ENCODE measurements around the gene OPCML.

The OPCML gene

DNA sequence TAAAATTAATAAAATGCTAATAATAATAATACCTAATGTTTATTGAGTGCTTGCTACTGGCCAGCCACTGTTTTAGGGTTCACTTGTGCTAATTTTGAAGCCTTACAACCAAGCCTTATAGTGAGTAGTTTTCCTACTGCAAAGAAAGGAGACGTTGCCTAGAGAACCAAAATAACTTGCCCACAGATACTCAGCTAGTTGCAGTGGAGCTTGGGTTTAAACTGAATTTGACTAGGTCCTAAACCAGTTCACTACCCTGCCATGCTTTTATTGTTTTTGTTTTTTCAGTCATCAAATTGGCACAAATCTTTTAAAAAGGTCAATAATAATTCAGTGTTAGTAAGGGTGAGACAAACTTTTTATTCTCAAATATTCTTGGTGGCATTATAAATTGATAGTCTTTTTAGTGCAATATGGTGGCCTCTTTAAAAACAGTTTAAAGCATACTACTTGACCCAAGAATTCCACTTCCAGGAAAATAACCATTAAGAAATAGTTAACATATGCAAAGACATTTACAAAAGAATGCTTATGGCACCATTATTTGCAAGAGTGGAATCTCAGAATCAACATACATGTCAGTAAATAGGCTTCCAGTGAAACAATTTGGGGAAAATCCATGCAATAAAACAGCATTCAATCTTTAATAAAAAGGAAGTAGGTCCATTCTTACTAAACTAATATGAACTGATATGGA lies 90.2 kb downstream of the OPCML start:
- no peaks in the 10 kb centered on the region for H3K9me3 Mint-ChIP-seq
- H3K36me3 Mint-ChIP-seq (ENCODE audit: low read depth), result no peaks in the 10 kb centered on the region
- H3K4me1 Mint-ChIP-seq (ENCODE audit: low read depth), result no peaks in the 10 kb centered on the region
- no peak overlapping the region for H3K4me3 Mint-ChIP-seq
- H3K27ac Mint-ChIP-seq, result no peak overlapping the region
- H3K27me3 Mint-ChIP-seq (ENCODE audit: low read depth), result no peaks in the 10 kb centered on the region

GRCh38 chr11:133425992-133426391 lies 106.3 kb downstream of the OPCML start:
- Mint-ChIP-seq H3K4me1 (ENCODE audit: low read depth) (no peaks in the 10 kb centered on the region), H3K27me3 (ENCODE audit: low read depth) (no peaks in the 10 kb centered on the region), H3K27ac (no peak overlapping the region), H3K36me3 (ENCODE audit: low read depth) (no peaks in the 10 kb centered on the region), H3K9me3 (no peaks in the 10 kb centered on the region), H3K4me3 (no peak overlapping the region)

GRCh38 chr11:133425245-133425644 lies 107.1 kb downstream of the OPCML start:
- Mint-ChIP-seq H3K36me3 (ENCODE audit: low read depth) (no peaks in the 10 kb centered on the region), H3K27ac (no peak overlapping the region), H3K4me3 (no peak overlapping the region), H3K9me3 (no peaks in the 10 kb centered on the region), H3K4me1 (ENCODE audit: low read depth) (no peaks in the 10 kb centered on the region), H3K27me3 (ENCODE audit: low read depth) (no peaks in the 10 kb centered on the region)

GRCh38 chr11:133418218-133418617 lies 114.1 kb downstream of the OPCML start:
- Mint-ChIP-seq H3K27ac (no peak overlapping the region), H3K4me3 (no peak overlapping the region), H3K9me3 (no peaks in the 10 kb centered on the region), H3K27me3 (ENCODE audit: low read depth) (no peaks in the 10 kb centered on the region), H3K36me3 (ENCODE audit: low read depth) (no peaks in the 10 kb centered on the region), H3K4me1 (ENCODE audit: low read depth) (no peaks in the 10 kb centered on the region)

GRCh38 chr11:133414506-133414905 lies 117.8 kb downstream of the OPCML start:
- H3K9me3 Mint-ChIP-seq, result no peaks in the 10 kb centered on the region
- no peak overlapping the region for H3K27ac Mint-ChIP-seq
- no peaks in the 10 kb centered on the region for H3K27me3 Mint-ChIP-seq (ENCODE audit: low read depth)
- no peaks in the 10 kb centered on the region for H3K36me3 Mint-ChIP-seq (ENCODE audit: low read depth)
- no peak overlapping the region for H3K4me3 Mint-ChIP-seq
- H3K4me1 Mint-ChIP-seq (ENCODE audit: low read depth), result no peaks in the 10 kb centered on the region

DNA sequence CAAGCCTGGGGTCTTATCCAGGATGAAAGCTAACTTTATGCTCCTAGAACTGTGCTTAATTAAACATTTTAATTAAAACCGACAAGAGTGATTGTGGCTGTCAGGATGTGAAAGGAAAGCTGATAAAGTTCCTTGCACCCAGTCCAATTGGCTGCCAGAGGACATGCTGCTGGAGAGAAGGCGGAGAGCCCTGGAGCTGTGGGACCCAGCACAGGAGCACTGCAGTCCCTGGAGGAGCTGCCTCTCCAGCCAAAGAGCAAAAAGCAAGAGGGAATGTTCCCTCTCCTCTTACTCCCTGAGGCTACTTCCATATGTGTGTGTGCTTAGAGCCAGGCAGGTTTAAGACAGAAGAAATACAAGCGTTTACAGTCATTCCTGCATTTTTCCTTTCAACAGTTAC lies 118.6 kb downstream of the OPCML start:
- Mint-ChIP-seq H3K4me3 (no peak overlapping the region), H3K9me3 (no peaks in the 10 kb centered on the region), H3K36me3 (ENCODE audit: low read depth) (no peaks in the 10 kb centered on the region), H3K4me1 (ENCODE audit: low read depth) (no peaks in the 10 kb centered on the region), H3K27ac (no peak overlapping the region), H3K27me3 (ENCODE audit: low read depth) (no peaks in the 10 kb centered on the region)

DNA sequence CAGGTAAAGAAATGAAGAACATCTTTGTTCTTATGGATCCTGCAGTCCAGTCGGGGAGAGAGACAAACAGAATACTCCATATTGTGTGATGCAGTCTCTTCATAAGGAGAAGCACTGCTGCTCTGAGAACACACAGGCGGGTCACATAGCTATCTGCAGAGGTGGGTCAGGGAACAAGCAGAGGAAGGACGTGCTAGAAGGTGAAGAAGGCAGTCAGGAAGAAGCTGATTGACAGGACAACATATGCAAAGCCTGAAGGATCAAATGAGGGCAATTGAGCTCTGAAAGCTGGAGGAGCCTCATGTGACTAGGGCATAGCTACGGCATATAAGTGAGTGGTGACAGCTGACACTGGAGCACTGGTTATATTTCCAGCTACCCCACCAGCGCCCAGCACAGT lies 122.5 kb downstream of the OPCML start:
- no peaks in the 10 kb centered on the region for H3K9me3 Mint-ChIP-seq
- no peak overlapping the region for H3K4me3 Mint-ChIP-seq
- no peaks in the 10 kb centered on the region for H3K36me3 Mint-ChIP-seq (ENCODE audit: low read depth)
- no peaks in the 10 kb centered on the region for H3K27me3 Mint-ChIP-seq (ENCODE audit: low read depth)
- H3K27ac Mint-ChIP-seq, result no peak overlapping the region
- H3K4me1 Mint-ChIP-seq (ENCODE audit: low read depth), result no peaks in the 10 kb centered on the region

DNA sequence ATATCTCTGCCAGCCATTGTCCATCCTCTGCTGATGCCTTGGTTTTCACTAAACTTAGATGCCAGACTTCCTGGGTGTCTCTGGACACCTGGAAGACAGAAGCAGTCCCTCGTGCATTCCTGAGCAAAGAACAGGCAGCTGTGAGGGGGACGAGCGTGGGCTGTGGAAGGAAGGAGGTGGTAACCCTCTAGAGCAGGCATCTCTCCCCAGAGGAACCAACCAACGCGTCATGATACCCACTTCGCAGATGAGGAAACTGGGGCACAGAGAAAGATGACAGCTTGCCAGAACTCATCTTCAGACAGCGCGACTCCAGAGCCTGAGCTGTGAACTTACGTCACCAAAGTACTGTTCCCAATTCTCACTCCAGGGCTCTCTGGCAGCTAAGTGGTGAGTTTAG lies 123.4 kb downstream of the OPCML start:
- Mint-ChIP-seq H3K9me3 (no peaks in the 10 kb centered on the region), H3K36me3 (ENCODE audit: low read depth) (no peaks in the 10 kb centered on the region), H3K4me1 (ENCODE audit: low read depth) (no peaks in the 10 kb centered on the region), H3K27me3 (ENCODE audit: low read depth) (no peaks in the 10 kb centered on the region), H3K27ac (no peak overlapping the region), H3K4me3 (no peak overlapping the region)

- Mint-ChIP-seq H3K4me1 (ENCODE audit: low read depth) (no peaks in the 10 kb centered on the region), H3K9me3 (no peaks in the 10 kb centered on the region), H3K27ac (no peak overlapping the region), H3K4me3 (no peak overlapping the region), H3K36me3 (ENCODE audit: low read depth) (no peaks in the 10 kb centered on the region), H3K27me3 (ENCODE audit: low read depth) (no peaks in the 10 kb centered on the region)
Observed at GRCh38 chr11:133408402-133408801, 123.9 kb downstream of the OPCML start.

GRCh38 chr11:133406489-133406888 lies 125.8 kb downstream of the OPCML start:
- no peaks in the 10 kb centered on the region for H3K27me3 Mint-ChIP-seq (ENCODE audit: low read depth)
- H3K27ac Mint-ChIP-seq, result no peak overlapping the region
- H3K9me3 Mint-ChIP-seq, result no peaks in the 10 kb centered on the region
- no peaks in the 10 kb centered on the region for H3K36me3 Mint-ChIP-seq (ENCODE audit: low read depth)
- no peaks in the 10 kb centered on the region for H3K4me1 Mint-ChIP-seq (ENCODE audit: low read depth)
- H3K4me3 Mint-ChIP-seq, result no peak overlapping the region

- Mint-ChIP-seq H3K27me3 (ENCODE audit: low read depth) (no peaks in the 10 kb centered on the region), H3K36me3 (ENCODE audit: low read depth) (no peaks in the 10 kb centered on the region), H3K9me3 (no peaks in the 10 kb centered on the region), H3K4me1 (ENCODE audit: low read depth) (no peaks in the 10 kb centered on the region), H3K27ac (no peak overlapping the region), H3K4me3 (no peak overlapping the region)
Observed at GRCh38 chr11:133403900-133404299, 128.4 kb downstream of the OPCML start.

- no peaks in the 10 kb centered on the region for H3K27me3 Mint-ChIP-seq (ENCODE audit: low read depth)
- H3K36me3 Mint-ChIP-seq (ENCODE audit: low read depth), result no peaks in the 10 kb centered on the region
- H3K27ac Mint-ChIP-seq, result no peak overlapping the region
- H3K4me1 Mint-ChIP-seq (ENCODE audit: low read depth), result no peaks in the 10 kb centered on the region
- H3K9me3 Mint-ChIP-seq, result no peaks in the 10 kb centered on the region
- H3K4me3 Mint-ChIP-seq, result no peak overlapping the region
Observed at GRCh38 chr11:133402551-133402950, 129.8 kb downstream of the OPCML start.

DNA sequence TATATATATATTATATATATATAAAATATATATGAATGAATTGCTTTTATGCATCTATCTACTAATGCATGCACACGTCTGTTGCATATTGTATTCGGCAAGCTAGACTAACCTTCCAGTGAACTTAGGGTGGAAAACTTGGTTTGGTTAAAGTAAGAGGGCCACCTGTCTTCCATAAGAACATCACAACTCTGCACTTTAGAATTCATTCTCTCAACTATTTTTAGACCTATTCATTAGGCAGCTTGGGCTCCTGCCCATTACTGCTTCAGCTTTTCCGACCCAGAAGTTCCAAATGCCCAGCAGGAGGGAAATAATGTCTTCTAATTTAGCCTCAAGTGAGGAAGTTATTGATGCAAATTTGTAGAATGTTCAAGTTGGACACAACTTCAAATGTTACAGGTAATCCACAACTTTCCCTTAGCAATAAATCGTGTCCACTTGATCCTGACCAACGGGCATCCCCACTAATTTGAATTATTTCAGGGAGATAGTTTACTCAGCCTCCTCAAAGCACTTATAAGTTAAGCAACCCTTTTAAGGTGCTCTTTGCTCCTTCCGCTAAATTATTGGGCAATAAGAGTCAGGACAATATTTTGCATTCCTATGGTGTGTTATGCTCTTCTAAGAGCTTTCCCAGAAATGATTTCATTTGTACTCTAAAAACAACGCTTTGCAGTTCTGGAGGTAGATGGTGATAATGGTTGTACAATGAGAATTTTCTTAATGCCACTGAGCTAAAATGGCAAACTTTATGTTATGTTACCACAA lies 132.3 kb downstream of the OPCML start:
- H3K9me3 Mint-ChIP-seq, result no peaks in the 10 kb centered on the region
- H3K27me3 Mint-ChIP-seq (ENCODE audit: low read depth), result no peaks in the 10 kb centered on the region
- no peak overlapping the region for H3K4me3 Mint-ChIP-seq
- H3K4me1 Mint-ChIP-seq (ENCODE audit: low read depth), result no peaks in the 10 kb centered on the region
- no peak overlapping the region for H3K27ac Mint-ChIP-seq
- H3K36me3 Mint-ChIP-seq (ENCODE audit: low read depth), result no peaks in the 10 kb centered on the region

GRCh38 chr11:133399294-133399693 lies 133.0 kb downstream of the OPCML start:
- H3K36me3 Mint-ChIP-seq (ENCODE audit: low read depth), result no peaks in the 10 kb centered on the region
- no peaks in the 10 kb centered on the region for H3K4me1 Mint-ChIP-seq (ENCODE audit: low read depth)
- H3K4me3 Mint-ChIP-seq, result no peak overlapping the region
- H3K27me3 Mint-ChIP-seq (ENCODE audit: low read depth), result no peaks in the 10 kb centered on the region
- no peak overlapping the region for H3K27ac Mint-ChIP-seq
- H3K9me3 Mint-ChIP-seq, result no peaks in the 10 kb centered on the region

DNA sequence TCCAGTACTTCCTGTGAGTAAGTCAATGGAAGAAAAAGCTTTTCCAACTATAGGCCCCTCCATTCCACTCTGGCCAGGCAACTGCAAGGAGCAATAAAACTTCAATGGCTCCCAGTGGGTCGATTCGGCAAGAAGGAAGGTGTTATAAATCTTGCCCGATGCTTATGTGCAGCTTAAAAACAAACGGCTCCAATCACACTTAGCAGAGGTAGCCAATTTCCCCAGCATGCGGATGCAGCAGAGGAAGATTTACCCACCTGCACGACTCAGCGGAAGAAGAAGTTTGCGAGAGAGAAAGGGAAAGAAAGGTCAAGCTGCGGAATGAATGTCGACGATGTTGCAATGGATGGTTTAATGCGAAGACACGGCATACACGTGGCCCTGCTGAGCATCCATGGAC lies 141.5 kb downstream of the OPCML start:
- Mint-ChIP-seq H3K27me3 (ENCODE audit: low read depth) (no peaks in the 10 kb centered on the region), H3K27ac (no peak overlapping the region), H3K36me3 (ENCODE audit: low read depth) (no peaks in the 10 kb centered on the region), H3K4me3 (no peak overlapping the region), H3K9me3 (no peaks in the 10 kb centered on the region), H3K4me1 (ENCODE audit: low read depth) (no peaks in the 10 kb centered on the region)

Measured in T-helper 1 cell treated with Interleukin-12 subunit alpha and Interleukin-12 subunit beta and Interleukin-4 antibody, amounts not matched to agents 30 μg/mL and 1 μg/mL, for 36 hours (primary cell).